Effector memory CD8-positive, alpha-beta T cell (primary cell): ENCODE measurements around the gene MDM2.
"Not testable (repeated sequence)": the region's sequence is repeated elsewhere in the genome, so short reads cannot be mapped to it uniquely, and the experiment has no call there.

Source experiments
- ATAC-seq: fragments of 150-1000 bp; cut with Tn5 transposase; replicated peaks from 2 replicates; pipeline ENCODE4 v1.10.0; 2021; ENCODE audit warnings: mild to moderate bottlenecking, moderate library complexity
- DNase-seq, 3 experiments: peaks; one replicate each; pipeline ENCODE4 v3.0.0; 2021
- H3K27ac Mint-ChIP-seq, 2 donors: one replicate each; pipeline ENCODE4 v1.8.0; 2022; ENCODE audit warnings: mild to moderate bottlenecking in 2 of 2, mixed read lengths in 2 of 2, moderate library complexity in 2 of 2
- H3K27me3 Mint-ChIP-seq, 2 donors: one replicate each; pipeline ENCODE4 v1.8.0; 2022; ENCODE audit warnings: mixed read lengths in 2 of 2
- H3K36me3 Mint-ChIP-seq: one replicate; pipeline ENCODE4 v1.8.0; 2022; ENCODE audit warnings: mild to moderate bottlenecking, moderate library complexity, mixed read lengths; ENCODE audit not compliant: insufficient read depth
- H3K4me1 Mint-ChIP-seq, 2 donors: one replicate each; pipeline ENCODE4 v1.8.0; 2022; ENCODE audit warnings: low read depth in 2 of 2, mixed read lengths in 2 of 2
- H3K4me3 Mint-ChIP-seq, 2 donors: one replicate each; pipeline ENCODE4 v1.8.0; 2022; ENCODE audit warnings: mild to moderate bottlenecking in 2 of 2, mixed read lengths in 2 of 2, moderate library complexity in 2 of 2
- H3K9me3 Mint-ChIP-seq, 2 donors: one replicate each; pipeline ENCODE4 v1.8.0; 2022; ENCODE audit warnings: mixed read lengths in 2 of 2

The MDM2 gene

DNA sequence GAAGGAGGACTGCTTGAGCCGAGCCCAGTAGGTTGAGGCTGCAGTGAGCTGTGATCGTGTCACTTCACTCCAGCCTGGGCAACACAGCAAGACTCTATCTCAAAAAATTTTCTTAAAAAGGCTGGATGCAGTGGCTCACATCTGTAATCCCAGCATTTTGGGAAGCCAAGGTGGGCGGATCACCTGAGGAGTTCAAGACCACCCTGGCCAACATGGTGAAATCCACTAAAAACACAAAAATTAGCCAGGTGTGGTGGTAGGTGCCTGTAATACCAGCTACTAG lies 17.1 kb upstream of the MDM2 start:
- Mint-ChIP-seq H3K27ac (no peak overlapping the region), H3K9me3 (no peaks in the 10 kb centered on the region), H3K27me3 (no peaks in the 10 kb centered on the region), H3K36me3 (no peaks in the 10 kb centered on the region), H3K4me3 (no peak overlapping the region), H3K4me1 (no peaks in the 10 kb centered on the region)
- ATAC-seq (no peak), DNase-seq (no peak)

DNA sequence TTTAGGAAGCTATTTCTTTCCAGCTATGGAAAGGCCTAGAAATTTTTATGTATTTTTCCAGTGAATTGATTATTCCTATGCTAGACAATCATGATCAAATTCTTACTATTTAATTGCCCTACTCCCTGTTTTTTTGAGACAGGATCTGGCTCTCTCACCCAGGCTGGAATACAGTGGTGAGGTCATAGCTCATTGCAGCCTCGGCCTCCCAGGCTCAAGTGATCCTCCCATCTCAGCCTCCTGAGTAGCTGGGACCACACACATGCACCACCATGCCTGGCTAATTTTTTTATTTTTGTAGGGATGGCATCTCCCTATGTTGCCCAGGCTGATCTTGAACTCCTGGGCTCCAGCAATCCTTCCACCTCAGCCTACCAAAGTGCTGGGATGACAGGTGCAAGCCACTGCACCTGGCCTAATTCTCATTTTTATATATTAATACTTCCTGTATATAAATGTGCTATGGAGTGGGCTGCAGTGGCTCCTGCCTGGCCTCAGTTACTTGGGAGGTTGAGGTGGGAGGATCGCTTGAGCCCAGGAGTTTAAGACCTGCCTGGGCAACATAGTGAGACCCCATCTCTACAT lies 16.0 kb upstream of the MDM2 start:
- Mint-ChIP-seq H3K4me1 (no peaks in the 10 kb centered on the region), H3K9me3 (no peaks in the 10 kb centered on the region), H3K4me3 (no peak overlapping the region), H3K27ac (peak overlapping the region in 1 of 2 donors; percentile 23), H3K36me3 (no peaks in the 10 kb centered on the region), H3K27me3 (no peaks in the 10 kb centered on the region)
- ATAC-seq = no peak
- no peak for DNase-seq

DNA sequence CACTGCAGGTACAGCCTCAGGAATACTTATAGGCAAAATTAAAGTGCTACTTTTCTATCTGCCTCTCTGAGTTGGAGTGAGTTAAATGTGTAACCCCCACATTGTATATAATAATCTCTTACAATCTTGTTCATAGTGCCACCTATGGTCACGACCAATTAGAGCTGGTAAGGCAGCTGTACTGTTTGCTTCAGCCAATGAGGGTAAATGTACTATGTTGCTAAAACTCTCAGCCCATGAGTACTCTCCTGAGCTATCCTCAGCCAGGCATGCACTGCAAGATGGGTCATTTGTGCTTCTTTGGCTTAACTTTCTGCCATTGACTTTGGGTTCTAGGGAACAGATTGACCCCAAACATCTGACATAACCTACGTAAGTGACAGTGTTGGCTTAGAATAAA lies 15.0 kb upstream of the MDM2 start:
- Mint-ChIP-seq H3K4me3 (no peak overlapping the region), H3K4me1 (no peaks in the 10 kb centered on the region), H3K27ac (peak overlapping the region in 1 of 2 donors; percentile 51), H3K9me3 (no peaks in the 10 kb centered on the region), H3K36me3 (no peaks in the 10 kb centered on the region), H3K27me3 (no peaks in the 10 kb centered on the region)
- DNase-seq (peak; percentile 10 to 45 (median 33)), ATAC-seq (peak; percentile 89)

- no peaks in the 10 kb centered on the region for H3K36me3 Mint-ChIP-seq
- H3K4me3 Mint-ChIP-seq = no peak overlapping the region
- no peaks in the 10 kb centered on the region for H3K27me3 Mint-ChIP-seq
- DNase-seq (no peak), ATAC-seq (no peak)
- no peaks in the 10 kb centered on the region for H3K9me3 Mint-ChIP-seq
- H3K4me1 Mint-ChIP-seq = no peaks in the 10 kb centered on the region
- peak overlapping the region in 1 of 2 donors; percentile 51 for H3K27ac Mint-ChIP-seq
Observed at GRCh38 chr12:68793436-68793835, 14.5 kb upstream of the MDM2 start.

GRCh38 chr12:68793975-68794652 lies 13.9 kb upstream of the MDM2 start:
- no peak for DNase-seq
- H3K27me3 Mint-ChIP-seq = no peaks in the 10 kb centered on the region
- H3K4me3 Mint-ChIP-seq = no peak overlapping the region
- no peaks in the 10 kb centered on the region for H3K9me3 Mint-ChIP-seq
- H3K36me3 Mint-ChIP-seq = no peaks in the 10 kb centered on the region
- H3K27ac Mint-ChIP-seq = no peak overlapping the region
- H3K4me1 Mint-ChIP-seq = no peaks in the 10 kb centered on the region
- ATAC-seq = no peak

DNA sequence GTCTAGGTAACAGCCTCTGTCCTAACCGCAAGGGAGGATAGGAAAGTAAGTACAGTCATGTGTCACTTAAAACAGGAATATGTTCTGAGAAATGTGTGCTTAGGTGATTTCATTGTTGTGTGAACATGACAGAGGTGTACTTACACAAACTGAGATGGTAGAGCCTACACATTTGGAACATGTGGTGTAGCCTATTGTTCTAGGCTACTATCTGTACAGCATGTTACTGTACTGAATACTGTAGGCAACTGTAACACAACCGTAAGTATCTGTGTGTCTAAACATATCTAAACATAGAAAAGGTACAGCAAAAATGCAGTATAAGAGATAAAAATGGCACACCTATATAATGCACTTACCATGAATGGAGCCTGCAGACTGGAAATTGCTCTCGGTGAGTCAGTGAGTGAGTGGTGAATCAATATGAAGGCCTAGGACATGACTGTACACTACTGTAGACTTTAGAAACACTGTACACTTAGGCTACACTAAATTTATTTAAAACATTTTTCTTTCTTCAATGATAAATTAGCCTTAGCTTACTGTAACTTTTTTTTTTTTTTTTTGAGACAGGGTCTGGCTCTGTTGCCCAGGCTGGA lies 13.2 kb upstream of the MDM2 start:
- ATAC-seq = no peak
- H3K27ac Mint-ChIP-seq = no peak overlapping the region
- H3K4me3 Mint-ChIP-seq = no peak overlapping the region
- no peaks in the 10 kb centered on the region for H3K4me1 Mint-ChIP-seq
- H3K9me3 Mint-ChIP-seq = no peaks in the 10 kb centered on the region
- H3K27me3 Mint-ChIP-seq = peaks cover 0 to 2% of the 10 kb centered on the region in 2 donors
- H3K36me3 Mint-ChIP-seq = no peaks in the 10 kb centered on the region
- DNase-seq = no peak

GRCh38 chr12:68796399-68796798 lies 11.6 kb upstream of the MDM2 start:
- H3K27ac Mint-ChIP-seq = no peak overlapping the region
- no peaks in the 10 kb centered on the region for H3K9me3 Mint-ChIP-seq
- DNase-seq = no peak
- H3K27me3 Mint-ChIP-seq = peaks cover 0 to 7% of the 10 kb centered on the region in 2 donors
- H3K4me1 Mint-ChIP-seq = no peaks in the 10 kb centered on the region
- H3K36me3 Mint-ChIP-seq = no peaks in the 10 kb centered on the region
- no peak overlapping the region for H3K4me3 Mint-ChIP-seq
- no peak for ATAC-seq

DNA sequence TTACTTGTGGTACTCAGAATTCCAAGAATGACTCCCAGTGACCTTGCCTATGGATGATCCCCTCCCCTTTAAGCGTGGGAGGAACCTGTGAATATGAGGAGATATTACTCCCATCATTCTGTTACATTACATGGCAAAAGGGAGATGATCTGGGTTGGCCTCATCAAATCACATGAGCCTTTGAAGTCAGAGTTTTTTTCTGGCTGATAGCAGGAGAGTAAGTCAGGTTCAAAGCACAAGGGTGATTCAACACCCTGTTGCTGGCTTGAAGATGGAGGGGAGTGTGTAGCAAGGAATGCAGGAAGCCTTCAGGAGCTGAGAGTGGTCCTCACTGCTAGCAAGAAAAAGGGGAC lies 9.1 kb upstream of the MDM2 start:
- Mint-ChIP-seq H3K4me3 (no peak overlapping the region), H3K9me3 (no peaks in the 10 kb centered on the region), H3K36me3 (no peaks in the 10 kb centered on the region), H3K27ac (no peak overlapping the region), H3K27me3 (peaks cover 0 to 7% of the 10 kb centered on the region in 2 donors), H3K4me1 (no peaks in the 10 kb centered on the region)
- ATAC-seq (no peak), DNase-seq (no peak)

DNA sequence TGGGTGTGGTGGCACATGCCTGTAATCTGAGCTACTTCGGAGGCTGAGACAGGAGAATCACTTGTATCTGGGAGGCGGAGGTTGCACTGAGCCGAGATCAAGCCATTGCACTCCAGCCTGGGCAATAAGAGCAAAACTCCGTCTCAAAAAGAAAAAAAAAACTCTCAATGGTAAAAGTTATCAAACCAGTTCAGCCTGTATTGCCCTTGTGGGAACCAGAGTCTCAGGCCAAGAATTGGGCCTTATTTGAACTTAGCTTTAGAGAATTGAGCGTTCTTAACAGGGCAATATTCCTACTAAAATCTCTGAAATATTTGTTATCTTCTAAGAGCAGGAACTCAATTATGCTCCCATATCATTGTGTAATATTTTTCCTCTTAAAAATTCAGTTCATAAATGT lies 7.7 kb upstream of the MDM2 start:
- H3K9me3 Mint-ChIP-seq = no peaks in the 10 kb centered on the region
- no peaks in the 10 kb centered on the region for H3K4me1 Mint-ChIP-seq
- DNase-seq = no peak
- peaks cover 0 to 7% of the 10 kb centered on the region in 2 donors for H3K27me3 Mint-ChIP-seq
- no peak for ATAC-seq
- no peak overlapping the region for H3K27ac Mint-ChIP-seq
- no peaks in the 10 kb centered on the region for H3K36me3 Mint-ChIP-seq
- no peak overlapping the region for H3K4me3 Mint-ChIP-seq

DNA sequence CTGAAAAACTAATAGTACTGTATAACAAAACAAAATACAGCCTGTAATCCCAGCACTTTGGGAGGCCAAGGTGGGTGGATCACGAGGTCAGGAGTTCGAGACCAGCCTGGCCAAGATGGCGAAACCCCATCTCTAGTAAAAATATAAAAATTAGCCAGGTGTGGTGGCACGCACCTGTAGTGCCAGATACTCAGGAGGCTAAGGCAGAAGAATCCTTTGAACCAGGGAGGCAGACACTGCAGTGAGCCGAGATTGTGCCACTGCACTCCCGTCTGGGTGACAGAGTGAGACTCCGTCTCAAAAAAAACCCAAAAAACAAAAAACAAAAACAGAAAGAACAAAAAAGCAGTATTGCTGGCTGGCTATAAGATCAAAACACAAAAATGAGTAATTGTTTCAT lies 6.9 kb upstream of the MDM2 start:
- not testable (repeated sequence) for H3K27ac Mint-ChIP-seq, ATAC-seq, H3K9me3 Mint-ChIP-seq, H3K4me1 Mint-ChIP-seq, H3K27me3 Mint-ChIP-seq, H3K4me3 Mint-ChIP-seq, H3K36me3 Mint-ChIP-seq, DNase-seq

DNA sequence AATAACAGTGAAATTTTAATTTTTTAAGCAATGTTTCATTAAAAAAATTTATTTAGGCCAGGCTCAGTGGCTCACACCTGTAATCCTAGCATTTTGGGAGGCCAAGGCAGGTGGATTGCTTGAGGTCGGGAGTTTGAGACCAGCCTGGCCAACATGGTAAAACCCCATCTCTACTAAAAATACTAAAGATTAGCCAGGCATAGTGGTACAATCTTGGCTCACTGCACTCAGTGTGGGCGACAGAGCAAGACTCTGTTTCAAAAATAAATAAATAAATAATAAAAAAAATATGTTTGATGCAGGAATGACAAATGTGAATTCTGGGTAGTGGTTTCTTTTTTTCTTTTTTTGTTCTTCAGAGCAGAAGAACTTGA lies 5.6 kb upstream of the MDM2 start:
- H3K27ac Mint-ChIP-seq, H3K4me3 Mint-ChIP-seq, H3K4me1 Mint-ChIP-seq, ATAC-seq, H3K36me3 Mint-ChIP-seq, H3K27me3 Mint-ChIP-seq, H3K9me3 Mint-ChIP-seq, DNase-seq: not testable (repeated sequence)

DNA sequence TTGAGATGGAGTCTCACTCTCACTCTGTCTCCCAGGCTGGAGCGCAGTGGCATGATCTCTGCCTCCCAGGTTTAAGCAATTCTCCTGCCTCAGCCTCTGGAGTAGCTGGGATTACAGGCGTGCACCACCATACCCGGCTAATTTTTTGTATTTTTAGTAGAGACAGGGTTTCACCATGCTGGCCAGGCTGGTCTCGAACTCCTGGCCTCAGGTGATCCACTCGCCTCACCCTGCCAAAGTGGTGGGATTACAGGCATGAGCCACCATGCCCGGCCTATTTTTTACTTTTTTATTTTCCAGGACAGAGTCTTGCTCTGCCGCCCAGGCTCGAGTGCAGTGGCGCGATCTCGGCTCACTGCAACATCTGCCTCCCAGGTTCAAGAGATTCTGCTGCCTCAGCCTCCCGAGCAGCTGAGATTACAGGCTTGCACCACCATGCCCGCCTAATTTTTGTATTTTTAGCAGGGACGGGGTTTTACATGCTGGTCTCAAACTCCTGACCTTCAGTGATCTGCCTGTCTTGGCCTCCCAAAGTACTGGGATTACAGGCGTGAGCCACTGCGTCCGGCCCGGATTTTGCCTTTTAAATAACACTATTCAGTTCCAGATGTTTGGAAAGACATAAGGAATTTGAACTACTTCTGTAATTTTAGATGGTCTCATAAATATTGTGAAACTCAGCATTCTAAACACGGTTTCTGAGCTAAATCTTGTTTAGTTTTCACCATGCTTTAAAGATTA lies 4.9 kb upstream of the MDM2 start:
- peaks cover 10% of the 10 kb centered on the region for H3K36me3 Mint-ChIP-seq
- not testable (repeated sequence) for ATAC-seq

GRCh38 chr12:68803948-68804656 lies 3.9 kb upstream of the MDM2 start:
- no peak for DNase-seq
- H3K4me3 Mint-ChIP-seq = no peak overlapping the region
- peaks cover 9 to 14% of the 10 kb centered on the region in 2 donors for H3K4me1 Mint-ChIP-seq
- H3K9me3 Mint-ChIP-seq = no peaks in the 10 kb centered on the region
- peaks cover 0 to 7% of the 10 kb centered on the region in 2 donors for H3K27me3 Mint-ChIP-seq
- no peak overlapping the region for H3K27ac Mint-ChIP-seq
- ATAC-seq = no peak
- H3K36me3 Mint-ChIP-seq = peaks cover 20% of the 10 kb centered on the region

More for the DNA sequence above, 4.9 kb upstream of the MDM2 start:
- not testable (repeated sequence) for DNase-seq, H3K27ac Mint-ChIP-seq, H3K9me3 Mint-ChIP-seq, H3K4me3 Mint-ChIP-seq, H3K4me1 Mint-ChIP-seq, H3K27me3 Mint-ChIP-seq
